KBM-7 (cell line): Measurements from ENCODE around the gene RPS26.
"Not testable (repeated sequence)": the region's sequence is repeated elsewhere in the genome, so short reads cannot be mapped to it uniquely, and the experiment has no call there.

Experiments
- DNase-seq: peaks from one replicate; pipeline ENCODE4 v3.0.0-alpha.2; 2015
- in situ Hi-C: fragments of 300-500 bp; cut with MboI; formaldehyde crosslinking; loops from 2 replicates; pipeline ENCODE4 v1.14.3; 2020; ENCODE audit warnings: low sequenced_read_pairs, low pct_unique_long_range_greater_than_20kb, mixed read lengths

Gene RPS26

DNA sequence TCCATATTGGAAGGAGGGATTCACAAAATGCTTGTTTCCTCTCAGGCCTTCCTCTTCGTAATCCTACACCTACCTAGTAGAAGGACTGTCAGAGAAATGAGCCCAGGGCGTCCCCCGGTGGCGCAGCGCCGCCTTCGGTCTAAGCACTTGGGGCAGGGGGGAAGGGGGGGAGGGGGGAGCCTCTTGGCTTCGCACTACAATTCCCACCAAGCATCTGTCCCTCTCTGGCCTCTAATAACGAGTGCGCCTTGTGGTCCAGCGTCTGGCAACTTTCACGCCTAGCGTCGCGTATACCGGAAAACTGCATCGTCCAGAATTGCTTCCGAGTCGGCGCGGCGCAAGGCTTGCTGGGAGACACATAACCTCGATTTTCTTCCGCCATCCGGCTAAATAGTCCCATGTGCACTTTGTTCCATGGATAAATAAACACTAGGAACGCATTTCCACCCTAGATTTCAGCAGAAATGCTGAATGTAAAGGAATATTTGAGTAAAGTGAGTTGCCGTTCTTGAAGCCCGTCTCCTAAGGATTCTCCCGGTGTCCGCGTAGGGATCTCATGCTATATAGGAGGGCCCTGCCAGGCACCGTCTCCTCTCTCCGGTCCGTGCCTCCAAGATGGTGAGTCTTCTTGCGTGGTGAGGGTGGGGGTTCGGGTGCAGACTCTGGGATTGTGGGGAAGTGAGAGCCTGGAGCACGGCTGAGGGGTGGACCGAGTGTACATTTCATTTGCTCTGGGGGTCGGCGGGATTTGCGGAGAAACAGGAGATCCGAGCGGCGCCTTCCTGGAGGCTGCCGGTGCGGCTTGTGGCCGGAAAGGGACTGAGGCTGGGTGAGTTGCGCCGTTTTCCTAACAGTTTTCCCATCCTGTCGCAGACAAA, at the start of gene RPS26:
TSS of gene RPS26 (plus strand) at position 367 of the 878 bp plus-strand sequence. CDS start at position 616, 249 bp downstream.
- in situ Hi-C loops: no loop called here

DNA sequence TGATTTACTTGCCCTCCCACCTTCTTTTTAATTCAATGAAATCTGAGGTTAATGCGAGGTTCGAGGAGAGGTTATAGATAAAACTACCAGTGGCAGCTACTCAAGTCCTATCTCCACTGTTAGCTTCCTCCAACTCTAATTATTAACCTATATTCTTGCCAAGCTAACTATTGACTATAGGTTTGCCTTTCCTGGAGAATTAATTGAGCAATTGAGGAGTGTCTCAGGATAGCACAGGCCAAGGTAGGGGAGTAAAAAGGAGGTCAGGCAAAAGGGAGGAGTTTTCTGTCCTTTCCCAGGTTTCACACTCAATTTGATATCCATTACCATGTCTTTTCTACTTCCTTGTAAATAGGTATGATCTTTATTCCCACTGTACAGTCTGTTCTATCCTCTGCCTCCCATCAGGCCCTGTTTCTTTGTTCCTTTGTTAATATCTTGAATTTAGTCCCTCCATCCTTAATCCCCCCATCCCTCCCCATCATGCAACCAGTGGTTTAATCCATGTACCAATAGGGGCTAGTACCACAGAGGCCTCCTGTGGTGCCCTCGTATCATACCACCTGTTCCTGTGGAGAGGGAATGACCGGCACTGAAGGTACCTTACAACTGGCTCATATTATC, 48.4 kb upstream of the RPS26 start:
- no peak for DNase-seq
- in situ Hi-C loops: no loop called here

More for the DNA sequence above, at the start of gene RPS26:
- DNase-seq: peak; percentile 99

DNA sequence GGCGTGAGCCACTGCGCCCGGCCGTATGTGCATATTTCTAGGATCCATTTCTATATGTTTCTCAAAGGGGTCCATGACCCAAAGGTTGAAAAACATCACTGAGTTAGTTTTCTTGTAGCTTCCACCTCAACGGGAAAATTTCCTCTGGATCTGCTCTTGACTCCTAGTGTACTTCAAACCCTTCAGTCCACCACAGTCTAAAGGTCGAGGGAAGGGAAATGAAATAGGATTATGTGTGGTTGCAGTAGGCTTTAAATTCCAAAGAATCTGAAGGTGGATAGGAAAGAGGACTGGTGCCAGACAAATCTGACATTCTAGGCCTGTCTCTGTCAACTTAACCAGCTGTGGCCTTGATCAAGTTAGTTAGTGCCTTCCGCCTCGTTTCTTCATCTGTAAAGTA, 46.4 kb upstream of the RPS26 start:
- no peak for DNase-seq
- in situ Hi-C loops: no loop called here

DNA sequence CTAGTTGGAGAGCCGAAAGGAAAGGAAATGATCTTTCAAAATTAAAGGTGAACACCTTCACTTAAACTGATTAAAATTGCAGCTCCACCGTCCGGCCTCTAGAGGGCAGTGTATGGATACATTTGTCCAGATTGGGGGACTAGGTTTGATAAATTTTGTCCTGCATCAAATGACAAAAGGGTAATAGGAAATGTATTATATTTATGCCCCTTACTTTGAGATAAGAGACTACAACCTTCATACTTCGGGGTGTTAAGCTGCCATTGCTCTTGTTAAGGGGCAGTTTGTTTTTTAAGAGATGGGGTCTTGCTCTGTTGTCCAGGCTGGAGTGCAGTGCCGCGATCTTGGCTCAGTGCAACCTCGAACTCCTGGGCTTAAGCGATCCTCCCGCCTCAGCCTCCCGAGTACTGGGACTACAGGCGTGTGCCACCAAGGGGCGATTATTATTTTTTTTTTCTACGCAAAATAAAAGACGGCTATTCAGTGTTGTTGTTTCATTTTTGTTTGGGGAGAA, 45.5 kb upstream of the RPS26 start:
- in situ Hi-C loops: no loop called here
- DNase-seq: peak; percentile 70

DNA sequence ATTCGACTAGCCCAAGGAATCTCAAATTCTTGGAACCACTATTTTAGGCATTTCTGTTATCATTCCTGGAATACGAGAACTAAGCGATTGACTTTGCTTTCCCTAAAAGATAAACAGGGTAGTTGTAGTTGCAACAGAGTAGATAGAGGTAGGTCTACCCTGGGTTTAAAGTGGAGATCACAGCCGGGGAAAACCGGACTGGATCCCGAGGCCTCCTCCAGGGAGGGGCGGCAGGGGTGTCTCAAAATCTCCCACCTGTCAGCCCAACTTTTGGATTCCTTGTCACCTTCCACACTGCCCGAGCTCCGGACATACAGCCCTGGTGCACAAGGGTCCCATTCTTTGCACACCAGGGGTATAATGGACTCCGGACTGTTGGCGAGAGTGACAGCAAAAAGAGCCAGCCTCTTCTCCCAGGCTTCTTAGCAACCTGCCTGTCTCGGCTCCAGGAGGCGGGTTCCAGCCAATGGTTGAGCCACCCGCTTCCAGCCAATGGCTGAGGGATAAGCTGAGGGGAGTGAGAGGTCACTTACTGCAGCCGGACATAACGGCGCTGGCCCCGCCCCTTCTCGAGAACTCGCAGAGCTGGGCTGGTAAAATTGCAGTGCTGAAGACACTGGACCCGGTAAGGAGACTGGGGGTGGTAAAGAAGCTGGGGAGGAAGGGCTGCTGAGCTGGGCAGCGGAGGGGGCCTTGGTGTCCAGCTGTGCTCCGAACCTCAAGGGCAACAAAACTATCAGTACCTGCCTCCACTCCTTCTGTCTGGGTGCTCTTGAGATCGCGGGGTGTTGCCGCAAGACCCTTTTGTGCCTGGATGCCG, 44.8 kb upstream of the RPS26 start, which contains the start of gene SUOX:
TSS of gene SUOX (plus strand) at position 562 of the 820 bp plus-strand sequence. CDS start 4,946 bp downstream, outside the sequence.
- in situ Hi-C loops: no loop called here

DNA sequence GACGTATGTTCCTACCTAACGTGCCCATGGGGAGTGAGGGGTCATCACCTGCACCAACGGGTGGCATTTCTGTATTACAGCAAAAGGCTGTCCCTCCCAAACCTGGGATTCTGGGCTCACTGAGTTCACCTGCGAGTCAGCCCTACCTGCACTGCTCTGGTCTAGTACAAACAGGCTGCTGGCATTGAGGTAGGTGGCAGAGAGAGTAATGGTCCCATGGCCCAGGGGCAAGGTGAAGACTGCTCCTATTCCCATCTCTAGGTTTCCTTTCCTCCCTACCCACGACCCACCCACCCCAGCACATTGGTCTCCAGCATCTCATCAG, 44.2 kb upstream of the RPS26 start:
- DNase-seq: no peak

More for the DNA sequence above, 44.8 kb upstream of the RPS26 start, which contains the start of gene SUOX:
- peak; percentile 90 for DNase-seq

DNA sequence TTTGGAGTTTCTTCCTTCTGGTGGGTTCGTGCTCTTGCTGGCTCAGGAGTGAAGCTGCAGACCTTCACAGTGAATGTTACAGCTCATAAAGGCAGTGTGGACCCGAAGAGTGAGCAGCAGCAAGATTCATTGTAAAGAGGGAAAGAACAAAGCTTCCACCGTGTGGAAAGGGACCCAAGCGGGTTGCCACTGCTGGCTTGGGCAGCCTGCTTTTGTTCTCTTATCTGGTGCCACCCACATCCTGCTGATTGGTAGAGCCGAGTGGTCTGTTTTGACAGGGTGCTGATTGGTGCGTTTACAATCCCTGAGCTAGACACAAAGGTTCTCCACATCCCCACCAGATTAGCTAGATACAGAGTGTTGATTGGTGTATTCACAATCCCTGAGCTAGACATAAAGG, 42.2 kb upstream of the RPS26 start:
- DNase-seq, in situ Hi-C loops: not testable (repeated sequence)

More for the DNA sequence above, 44.2 kb upstream of the RPS26 start:
- in situ Hi-C loops: no loop called here

DNA sequence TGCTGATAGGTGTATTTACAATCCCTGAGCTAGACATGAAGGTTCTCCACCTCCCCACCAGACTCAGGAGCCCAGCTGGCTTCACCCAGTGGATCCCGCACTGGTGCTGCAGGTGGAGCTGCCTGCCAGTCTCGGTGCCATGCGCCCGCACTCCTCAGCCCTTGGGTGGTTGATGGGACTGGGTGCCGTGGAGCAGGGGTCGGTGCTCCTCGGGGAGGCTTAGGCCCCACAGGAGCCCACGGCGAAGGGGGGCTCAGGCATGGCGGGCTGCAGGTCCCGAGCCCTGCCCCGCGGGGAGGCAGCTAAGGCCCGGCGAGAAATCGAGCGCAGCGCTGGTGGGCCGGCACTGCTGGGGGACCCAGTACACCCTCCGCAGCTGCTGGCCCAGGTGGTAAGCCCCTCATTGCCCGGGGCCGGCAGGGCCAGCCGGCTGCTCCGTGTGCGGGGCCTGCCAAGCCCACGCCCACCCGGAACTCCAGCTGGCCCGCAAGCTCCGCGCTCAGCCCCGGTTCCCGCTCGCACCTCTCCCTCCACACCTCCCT, 41.6 kb upstream of the RPS26 start:
- DNase-seq, in situ Hi-C loops: not testable (repeated sequence)

DNA sequence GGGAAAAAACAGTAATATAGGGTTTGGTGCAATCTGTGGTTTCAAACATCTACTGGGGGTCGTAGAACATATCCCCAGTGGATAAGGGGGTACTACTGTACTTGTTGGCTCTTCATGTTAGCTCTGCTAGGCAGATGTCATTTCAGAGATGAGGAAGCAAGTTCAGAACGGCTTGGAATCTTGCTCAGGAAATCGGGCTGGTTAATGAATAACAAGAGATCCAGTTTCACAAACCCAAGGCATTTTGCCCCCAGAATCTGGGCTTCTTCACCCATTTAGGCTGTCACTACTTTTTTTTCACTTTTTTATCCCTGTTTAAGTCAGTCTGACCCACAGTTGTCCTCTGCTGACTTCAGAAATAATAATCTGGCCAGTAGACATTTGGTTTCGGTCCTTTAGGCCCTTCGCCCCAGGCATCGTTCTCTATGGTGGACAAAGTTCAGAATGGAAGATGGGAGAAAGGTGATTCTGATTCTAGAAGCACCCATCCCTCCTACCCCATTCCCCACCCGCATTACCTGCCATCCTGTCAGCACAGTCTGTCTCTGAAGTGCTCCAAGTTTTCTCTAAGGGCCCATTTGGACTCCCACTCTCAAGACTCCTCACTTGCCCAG, 40.1 kb upstream of the RPS26 start:
- DNase-seq: no peak
- in situ Hi-C loops: no loop called here

DNA sequence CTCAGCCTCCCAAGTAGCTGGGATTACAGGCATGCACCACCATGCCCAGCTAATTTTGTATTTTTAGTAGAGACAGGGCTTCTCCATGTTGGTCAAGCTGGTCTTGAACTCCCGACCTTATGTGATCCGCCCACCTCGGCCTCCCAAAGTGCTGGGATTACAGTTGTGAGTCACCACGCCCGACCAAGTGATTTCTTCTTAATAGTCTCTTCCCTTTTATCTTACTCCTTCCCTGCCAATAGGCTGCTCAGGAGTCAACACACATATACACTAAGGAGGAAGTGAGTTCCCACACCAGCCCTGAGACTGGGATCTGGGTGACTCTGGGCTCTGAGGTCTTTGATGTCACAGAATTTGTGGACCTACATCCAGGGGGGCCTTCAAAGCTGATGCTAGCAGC, 38.3 kb upstream of the RPS26 start:
- in situ Hi-C loops, DNase-seq: not testable (repeated sequence)

DNA sequence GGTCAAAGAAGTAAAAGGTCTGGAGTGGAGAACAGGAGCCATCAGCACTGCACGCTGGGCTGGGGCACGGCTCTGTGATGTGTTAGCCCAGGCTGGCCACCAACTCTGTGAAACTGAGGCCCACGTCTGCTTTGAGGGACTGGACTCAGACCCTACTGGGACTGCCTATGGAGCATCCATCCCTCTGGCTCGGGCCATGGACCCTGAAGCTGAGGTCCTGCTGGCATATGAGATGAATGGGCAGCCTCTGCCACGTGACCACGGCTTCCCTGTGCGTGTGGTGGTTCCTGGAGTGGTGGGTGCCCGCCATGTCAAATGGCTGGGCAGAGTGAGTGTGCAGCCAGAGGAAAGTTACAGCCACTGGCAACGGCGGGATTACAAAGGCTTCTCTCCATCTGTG, 37.5 kb upstream of the RPS26 start:
- in situ Hi-C loops: no loop called here

DNA sequence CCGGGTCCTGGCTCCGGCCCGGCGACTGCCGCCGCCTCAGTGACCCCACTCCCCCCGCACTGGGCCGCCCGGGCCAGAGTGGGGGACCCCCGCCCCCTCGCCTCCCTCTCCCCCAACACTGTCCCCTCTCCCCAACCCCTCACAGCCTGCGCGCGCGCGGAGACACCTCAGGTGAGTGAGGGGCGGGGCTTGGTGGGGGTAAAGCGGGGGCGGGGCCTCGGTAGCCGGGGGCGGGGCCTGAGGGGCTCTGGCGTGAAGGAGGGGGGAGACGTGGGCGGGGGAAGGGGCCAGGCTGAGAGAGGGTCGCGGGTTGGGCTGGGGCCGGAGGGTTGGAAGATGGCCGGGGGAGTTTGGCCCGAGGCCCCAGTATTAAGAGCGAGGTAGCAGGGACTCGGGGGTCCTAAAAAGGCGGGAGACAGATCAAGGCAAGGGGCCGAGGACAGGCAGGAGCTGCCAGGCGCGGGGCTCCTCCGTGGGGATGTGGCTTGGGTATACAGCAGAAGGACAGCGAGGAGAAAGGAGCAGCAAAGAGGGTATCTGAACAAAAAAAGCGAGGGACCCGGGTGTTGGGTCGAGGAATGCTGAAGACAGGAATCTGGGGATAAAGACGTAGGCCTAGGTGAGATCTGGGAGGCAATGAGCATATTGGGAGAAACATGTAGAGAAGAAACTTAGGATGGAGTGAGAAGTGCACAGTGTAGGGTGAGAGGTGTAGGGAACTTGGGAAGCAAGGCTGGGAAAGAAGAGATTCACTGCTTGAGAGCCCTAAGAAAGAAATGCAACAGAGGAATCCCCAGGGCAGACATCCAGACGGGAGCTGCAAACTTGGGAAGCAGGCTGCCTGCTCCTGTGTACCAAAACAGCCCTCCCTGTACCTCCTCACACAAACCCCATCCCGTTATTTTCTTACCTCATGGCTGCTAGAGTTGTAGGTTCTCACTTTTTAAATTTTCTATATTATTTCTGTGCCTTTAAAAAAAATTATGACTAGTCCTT, 33.9 kb upstream of the RPS26 start:
- in situ Hi-C loops: no loop called here
- no peak for DNase-seq

More for the DNA sequence above, 37.5 kb upstream of the RPS26 start:
- DNase-seq: no peak

DNA sequence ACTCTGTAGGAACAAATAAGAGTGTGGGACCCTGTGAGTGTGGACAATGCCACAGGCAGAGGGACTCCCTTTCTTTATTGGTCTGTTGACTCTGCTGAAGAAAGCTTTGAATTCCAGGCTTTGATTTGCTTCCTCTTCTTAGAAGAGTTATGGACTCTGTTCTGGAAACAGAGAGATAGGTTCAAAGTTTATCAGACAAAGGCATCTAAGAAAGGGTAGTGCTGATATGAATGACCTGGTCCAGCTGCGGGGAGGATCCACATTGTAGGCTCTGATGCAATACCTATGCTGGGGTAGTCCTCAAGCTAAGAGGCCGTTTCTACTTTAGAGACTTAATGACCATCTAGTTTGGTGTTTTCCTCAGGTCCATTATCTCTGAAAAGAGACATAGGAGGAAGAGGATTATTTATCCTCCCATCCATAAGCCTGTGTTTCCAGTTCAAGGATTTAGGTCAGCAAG, 31.6 kb upstream of the RPS26 start:
- in situ Hi-C loops: no loop called here
- no peak for DNase-seq

DNA sequence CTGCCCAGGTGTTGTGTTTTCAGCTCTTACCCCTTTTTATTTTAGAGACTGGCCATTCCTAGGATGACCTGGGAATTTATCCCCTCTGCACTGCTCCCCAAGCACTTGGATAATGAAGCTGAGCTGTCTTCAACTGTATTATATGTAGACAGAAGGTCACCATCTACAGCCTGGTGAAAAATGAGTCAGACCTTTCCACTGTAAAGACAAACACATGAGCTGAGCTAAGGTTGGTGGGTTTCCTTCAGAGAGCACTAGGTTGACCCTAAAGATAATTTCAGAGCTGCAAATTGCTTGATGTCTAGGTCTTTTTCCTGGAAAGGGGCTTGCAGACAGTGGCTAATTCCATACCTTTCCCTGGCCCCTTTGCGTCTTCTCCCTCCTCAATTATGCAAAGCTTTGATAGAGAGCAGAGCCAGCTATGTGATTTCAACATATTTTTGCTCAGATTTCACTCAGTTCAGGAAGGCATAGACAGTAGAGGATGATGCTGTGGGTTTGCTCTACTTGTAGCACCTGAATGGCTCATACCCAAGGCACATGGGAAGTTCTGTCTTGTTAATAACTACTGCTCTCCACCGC, 30.1 kb upstream of the RPS26 start:
- DNase-seq: no peak
- in situ Hi-C loops: no loop called here

DNA sequence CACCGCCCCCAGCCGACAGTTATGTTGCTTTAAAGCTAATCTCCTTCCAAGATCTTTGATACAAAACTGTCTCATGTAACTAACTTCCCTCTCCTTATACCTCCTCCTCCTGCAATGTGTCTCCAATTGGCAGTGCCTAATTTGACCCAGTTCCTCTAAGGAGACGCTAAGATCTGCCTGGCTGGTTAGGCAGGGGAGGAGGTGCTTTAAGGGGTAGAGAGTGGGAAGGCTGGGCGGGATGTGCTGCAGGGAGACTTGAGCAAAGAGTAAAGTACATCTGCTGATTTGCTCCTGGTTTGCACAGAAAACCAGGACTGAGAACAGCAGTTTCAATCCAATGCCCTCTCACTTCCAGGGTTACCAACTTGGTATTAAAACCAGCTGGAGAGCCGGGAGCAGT, 28.2 kb upstream of the RPS26 start:
- in situ Hi-C loops: no loop called here
- peak; percentile 67 for DNase-seq

DNA sequence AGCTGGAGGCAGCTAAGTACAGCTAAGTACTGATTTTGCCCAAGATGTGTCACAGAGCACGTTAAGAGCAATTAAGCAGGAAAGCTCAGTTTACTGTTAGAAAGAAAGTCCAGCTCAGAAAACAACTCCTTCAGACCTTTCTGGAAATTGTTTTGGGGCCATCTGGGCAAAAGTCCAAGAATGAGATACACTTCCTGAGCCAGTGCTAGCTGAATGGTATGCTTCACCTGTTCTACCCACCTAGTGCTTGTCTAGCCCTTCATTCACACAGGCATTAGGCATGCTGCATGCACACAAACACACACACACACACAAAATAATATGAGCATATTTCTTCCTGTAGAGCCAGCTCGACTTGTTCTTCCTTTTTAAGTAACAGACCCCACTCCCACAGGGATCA, 27.5 kb upstream of the RPS26 start:
- DNase-seq: no peak
- in situ Hi-C loops: no loop called here

DNA sequence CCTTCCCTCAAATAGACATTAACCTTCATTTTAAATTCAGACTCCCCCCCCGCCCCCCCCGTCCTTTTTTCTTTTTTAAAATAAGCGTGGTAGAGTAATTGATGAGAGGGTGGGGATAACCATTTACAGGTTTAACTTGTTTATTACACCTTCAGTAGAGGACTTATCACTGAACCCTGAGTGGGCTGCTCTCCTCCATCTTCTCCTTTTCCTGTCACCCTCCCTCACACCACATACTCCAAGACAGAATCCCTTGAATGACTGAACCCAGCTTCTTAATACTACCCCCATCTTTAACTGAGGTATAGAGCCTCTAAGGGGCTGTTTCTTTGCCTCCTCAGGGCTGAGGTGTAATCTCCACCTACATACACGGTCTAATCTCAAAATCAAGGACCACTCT, 24.5 kb upstream of the RPS26 start:
- in situ Hi-C loops: no loop called here
- no peak for DNase-seq
